Activated T-cell treated with anti-CD3 and anti-CD28 coated beads for 1 hour (primary cell): ENCODE data around the gene MYMK.

Experiments used
- DNase-seq: peaks from one replicate; pipeline ENCODE4 v3.0.0-alpha.2; 2020; ENCODE audit warnings: low read depth

The MYMK gene

DNA sequence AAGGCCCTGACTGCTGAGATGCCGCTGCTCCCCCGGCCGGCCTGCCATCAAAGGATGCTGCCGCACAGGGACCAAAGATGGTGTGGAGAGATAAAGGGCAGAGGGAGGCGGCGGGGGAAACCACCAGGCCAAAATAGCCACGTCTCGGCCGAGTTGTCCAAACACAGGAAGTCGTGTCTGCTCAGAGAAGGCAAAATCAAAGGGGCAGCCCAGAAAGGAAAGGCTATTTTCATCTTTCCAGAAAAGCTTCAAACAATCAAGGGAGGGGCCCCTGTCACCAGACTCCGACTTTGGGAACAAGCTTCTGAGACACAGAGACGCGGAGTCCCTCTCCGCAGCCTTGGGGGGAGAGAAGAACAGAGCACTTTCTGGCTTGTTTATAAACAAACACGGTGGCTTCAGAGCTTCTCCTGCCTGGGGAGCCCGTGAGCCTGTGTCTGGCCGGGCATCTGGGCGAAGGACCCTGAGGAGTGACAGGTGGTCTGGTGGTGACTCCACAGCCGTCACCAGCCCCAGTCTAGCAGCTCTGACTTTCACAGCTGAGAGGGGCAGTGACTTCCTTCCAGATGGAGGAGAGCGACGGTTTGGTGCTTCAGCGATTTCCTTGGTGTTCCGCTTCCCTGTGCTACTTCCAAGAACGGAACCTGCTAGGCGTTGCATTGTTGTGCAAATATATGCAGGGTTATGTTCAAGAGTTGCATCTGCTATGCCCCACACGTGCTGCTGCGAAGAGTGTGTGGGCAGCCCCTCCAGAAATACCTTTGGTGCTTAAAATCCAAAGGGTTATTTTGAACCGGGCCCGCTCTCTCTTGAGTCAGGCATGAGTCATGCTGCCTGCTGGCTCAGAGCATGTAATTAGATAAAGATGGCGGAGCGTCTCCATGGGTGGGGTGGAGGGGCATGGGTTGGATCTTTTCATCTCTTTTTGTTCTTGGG lies 33.7 kb upstream of the MYMK start:
- DNase-seq: no peak

DNA sequence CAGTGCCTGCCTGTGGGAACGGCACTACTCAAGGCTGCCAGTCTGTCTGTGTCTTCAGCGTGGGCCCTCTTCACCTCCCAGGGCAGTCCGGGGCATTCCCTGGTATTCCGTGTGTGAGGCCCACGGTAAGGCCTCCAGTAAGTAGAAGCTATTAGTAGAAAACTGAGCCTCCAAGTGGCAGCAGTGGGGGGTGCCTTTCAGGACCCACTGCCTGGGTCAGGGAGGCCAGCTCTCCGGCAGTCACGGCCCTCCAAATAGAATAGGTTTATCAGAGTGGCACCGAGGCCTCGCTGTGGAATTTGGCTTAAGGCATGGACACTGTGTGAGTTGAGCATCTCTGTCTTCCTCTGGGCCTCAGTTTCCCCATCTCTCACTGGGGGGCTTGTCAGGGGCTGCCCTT lies 32.8 kb upstream of the MYMK start:
- DNase-seq: no peak

GRCh38 chr9:133556354-133556753 lies 31.6 kb upstream of the MYMK start:
- no peak for DNase-seq

- no peak for DNase-seq
These were observed 30.0 kb upstream of the MYMK start for GRCh38 chr9:133554729-133555128.

GRCh38 chr9:133553973-133554713 lies 29.4 kb upstream of the MYMK start:
- no peak for DNase-seq

DNA sequence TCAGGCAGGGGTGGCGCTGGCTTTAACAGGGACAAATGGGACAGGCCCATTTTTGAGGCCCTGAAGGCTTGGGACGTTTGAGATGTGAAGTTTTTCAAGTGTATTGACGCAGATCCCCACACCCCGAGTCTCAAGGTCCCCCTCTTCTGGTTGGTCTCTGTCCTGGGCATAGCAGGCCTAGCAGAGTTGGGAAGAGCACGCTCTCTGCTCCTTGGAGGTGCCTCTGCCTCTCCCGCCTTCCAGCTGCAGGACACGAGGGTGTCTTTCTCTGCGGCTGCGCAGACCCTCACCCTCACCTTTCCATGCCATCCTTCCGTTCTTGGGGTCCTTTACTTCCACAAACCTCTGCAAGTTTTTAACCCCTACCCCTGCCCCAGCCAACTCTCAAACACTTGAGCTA lies 28.4 kb upstream of the MYMK start:
- DNase-seq: no peak

DNA sequence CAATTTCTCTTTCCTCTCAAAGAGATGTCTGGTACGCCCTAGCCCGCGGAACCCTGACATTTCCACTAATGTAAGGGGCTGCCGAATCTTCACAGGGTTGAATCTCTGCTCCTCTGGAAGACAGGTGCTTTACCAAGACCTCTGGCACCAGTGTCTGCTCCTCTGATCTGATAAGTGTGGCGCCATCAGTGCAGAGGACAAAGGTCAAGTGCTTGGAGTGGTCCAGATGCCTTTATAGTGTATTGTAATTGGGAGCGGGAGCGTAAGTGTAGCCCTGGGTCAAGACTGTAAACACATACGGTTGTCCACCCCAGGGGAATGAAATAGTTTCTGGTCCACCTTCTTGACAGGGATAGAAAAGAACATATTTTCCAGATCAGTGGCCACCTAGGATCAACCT lies 27.5 kb upstream of the MYMK start:
- DNase-seq: no peak

GRCh38 chr9:133551446-133551845 lies 26.7 kb upstream of the MYMK start:
- DNase-seq: no peak

- DNase-seq: no peak
These were observed 22.4 kb upstream of the MYMK start for GRCh38 chr9:133547116-133547515.

DNA sequence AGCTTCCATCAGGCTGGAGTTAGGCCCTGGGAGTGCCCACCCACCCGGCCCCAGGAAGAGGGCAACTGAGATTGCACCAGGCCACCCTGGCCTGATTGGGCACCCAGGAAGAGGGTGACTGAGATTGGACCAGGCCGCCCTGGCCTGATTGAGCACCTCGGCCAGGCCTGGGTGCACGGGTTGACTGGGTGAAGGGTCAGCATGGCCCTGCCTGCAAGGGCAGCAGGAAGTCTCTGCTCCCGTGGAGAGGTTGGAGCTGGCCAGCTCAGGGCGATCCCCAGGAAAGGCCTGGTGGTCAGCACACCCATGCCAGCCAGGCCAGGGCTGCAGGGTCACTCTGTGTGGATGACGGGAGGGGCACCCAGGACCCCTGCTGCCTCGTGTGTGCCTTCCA lies 21.5 kb upstream of the MYMK start:
- DNase-seq: no peak

GRCh38 chr9:133545494-133546286 lies 20.9 kb upstream of the MYMK start:
- no peak for DNase-seq

DNA sequence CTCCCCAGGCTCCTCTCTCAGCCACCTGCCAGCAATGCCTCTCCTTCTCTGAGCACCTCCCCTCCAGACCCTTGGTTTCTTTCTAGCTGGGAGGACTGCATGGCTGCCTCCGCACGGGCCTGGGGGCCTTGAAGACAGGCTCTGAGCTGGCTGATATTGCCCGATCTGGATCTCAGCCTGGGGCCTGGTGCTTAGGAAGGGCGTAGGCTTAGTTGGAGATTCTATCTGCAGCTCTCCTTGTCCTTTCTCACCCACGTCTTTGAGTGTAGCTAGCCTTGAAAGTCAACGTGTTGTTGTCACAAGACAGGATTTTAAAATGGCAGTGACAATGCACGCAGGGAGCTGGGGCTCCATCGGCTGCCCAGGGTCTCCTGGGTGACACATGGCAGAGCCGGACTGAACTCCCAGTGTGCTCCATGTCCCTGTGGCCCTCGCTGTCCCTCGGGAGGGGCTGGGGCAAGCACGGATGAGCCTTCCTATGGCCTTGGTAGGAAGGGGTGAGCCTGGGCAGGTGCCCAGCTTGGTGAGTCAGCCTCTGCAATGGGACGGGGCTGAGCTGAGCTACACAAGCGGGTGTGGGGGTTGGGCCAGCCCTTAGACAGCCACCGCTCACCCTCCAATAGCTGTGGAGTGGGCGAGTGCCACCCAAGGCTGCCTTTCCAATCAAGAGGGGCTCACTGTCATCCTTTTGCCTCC lies 19.2 kb upstream of the MYMK start:
- DNase-seq: no peak

DNA sequence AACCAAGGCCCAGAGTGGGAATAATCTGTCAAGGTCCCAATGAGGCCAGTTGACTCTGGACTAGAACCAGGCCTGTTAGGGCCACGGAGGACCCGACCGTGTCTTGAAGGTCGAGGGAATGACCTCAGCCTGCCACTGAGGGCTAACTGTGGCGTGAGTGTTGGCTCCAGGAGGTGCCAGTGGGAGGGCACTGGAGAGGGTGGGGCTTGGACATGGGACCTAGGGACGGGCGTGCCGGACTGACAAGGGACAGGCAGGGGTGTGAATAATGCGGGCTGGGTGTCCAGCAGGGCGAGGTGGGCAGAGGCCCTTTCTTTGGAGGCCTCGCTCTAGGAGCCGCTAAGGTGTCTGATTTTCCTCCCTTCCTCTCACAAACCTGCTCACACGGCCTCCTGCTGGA lies 17.2 kb upstream of the MYMK start:
- DNase-seq: no peak

- DNase-seq: no peak
These were observed 15.9 kb upstream of the MYMK start for GRCh38 chr9:133540698-133541025.

DNA sequence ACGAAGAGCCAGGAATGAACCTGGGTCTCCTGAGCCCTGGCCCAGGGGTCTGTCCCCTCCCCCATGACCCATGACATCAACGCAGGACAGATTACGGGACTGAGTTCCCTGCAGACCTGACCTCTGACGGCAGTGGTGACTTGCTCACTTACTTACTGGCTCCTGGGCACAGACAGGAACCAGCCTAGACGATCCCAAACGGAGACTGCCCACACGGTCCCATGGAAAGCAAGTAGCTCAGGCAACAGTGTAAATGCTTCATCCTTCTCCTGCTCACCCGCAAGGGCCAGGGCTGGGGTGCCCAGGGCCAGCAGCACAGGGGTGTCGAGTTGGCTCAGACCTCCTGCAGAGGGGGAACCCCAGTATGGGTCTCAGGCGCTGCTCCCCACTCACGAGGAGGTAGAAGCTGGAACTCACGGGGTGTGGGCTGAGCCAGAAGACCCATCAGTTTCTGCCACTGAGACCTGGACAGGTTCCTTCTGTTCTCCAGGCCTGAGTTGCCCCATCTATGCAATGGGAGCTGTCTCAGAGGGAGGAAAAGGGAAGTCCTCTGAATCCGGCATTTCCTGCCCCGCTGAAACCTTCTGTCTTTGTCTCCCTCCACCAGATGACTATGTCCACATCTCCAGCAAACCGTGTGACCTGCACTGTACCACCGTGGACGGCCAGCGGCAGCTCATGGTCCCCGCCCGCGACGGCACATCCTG lies 15.4 kb upstream of the MYMK start:
- no peak for DNase-seq

GRCh38 chr9:133538851-133539833 lies 14.4 kb upstream of the MYMK start:
- no peak for DNase-seq

GRCh38 chr9:133538176-133538575 lies 13.4 kb upstream of the MYMK start:
- no peak for DNase-seq

GRCh38 chr9:133537257-133537656 lies 12.5 kb upstream of the MYMK start:
- DNase-seq: no peak

GRCh38 chr9:133536536-133536935 lies 11.8 kb upstream of the MYMK start:
- DNase-seq: no peak

DNA sequence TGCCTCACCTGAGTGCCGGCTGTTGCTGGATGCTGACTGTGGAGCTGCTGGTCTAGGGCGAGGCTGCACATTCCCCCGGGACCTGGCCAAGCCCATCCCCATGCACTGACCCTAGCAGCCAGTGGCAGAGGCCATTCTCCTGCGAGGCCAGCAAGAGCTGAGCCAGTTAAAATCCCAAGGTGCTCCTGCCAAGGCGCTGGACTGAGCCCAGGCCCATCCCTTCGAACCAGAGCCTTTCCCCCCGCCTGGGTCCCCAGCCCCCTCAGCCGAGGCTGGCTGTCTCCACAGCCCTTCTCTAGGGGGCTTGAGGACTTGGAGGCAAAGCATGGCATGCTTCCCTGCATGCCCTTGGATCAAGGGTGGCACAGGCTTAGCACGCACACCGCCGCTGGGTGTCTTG lies 11.3 kb upstream of the MYMK start:
- DNase-seq: no peak
